CD4-positive, alpha-beta memory T cell (primary cell): ENCODE data around the gene GCNT2. TPM values are rescaled to one million over a fixed set of nuclear protein-coding genes. Genes with fewer than 3 reads are reported as not detected.
"Not testable (repeated sequence)": the region's sequence is repeated elsewhere in the genome, so short reads cannot be mapped to it uniquely, and the experiment has no call there.

Experiments
- CTCF ChIA-PET: fragments of 350-600 bp; sonication (Branson Sonifier 250); formaldehyde crosslinking; loops from one replicate; lab custom pipeline; 2021; ENCODE audit warnings: inconsistent platforms; ENCODE audit not compliant: partially characterized antibody; lab: Charles Lee
- POLR2A ChIA-PET: fragments of 350-600 bp; sonication (Branson Sonifier 250); formaldehyde crosslinking; loops from one replicate; lab custom pipeline; 2021; ENCODE audit not compliant: partially characterized antibody; lab: Charles Lee
- DNase-seq, 5 donors: peaks; one replicate each; pipeline versions ENCODE4 v3.0.0 to v3.0.0-alpha.2; 2020 to 2022; ENCODE audit warnings: mixed read lengths in 1 of 5
- H3K27ac ChIP-seq: one replicate; pipeline ENCODE4 v1.7.0; 2013; ENCODE audit warnings: low read depth, low read length
- H3K27me3 ChIP-seq: 2 replicates; pipeline ENCODE4 v1.7.0; 2013; ENCODE audit warnings: mild to moderate bottlenecking, low read length, moderate library complexity; ENCODE audit not compliant: insufficient read depth
- H3K36me3 ChIP-seq: 2 replicates; pipeline ENCODE4 v1.7.0; 2013; ENCODE audit warnings: mild to moderate bottlenecking, low read length, moderate library complexity; ENCODE audit not compliant: insufficient read depth
- H3K4me1 ChIP-seq: 2 replicates; pipeline ENCODE4 v1.7.0; 2013; ENCODE audit warnings: mild to moderate bottlenecking, low read length, moderate library complexity; ENCODE audit not compliant: insufficient read depth
- H3K4me3 ChIP-seq, 2 donors: one replicate each; pipeline ENCODE4 v1.7.0; 2013; ENCODE audit warnings: low read length in 2 of 2, mild to moderate bottlenecking in 1 of 2
- H3K9me3 ChIP-seq, 2 donors: one replicate each; pipeline ENCODE4 v1.7.0; 2013; ENCODE audit warnings: low read length in 2 of 2, control low read depth in 1 of 2; ENCODE audit not compliant: control insufficient read depth in 1 of 2
- H3K27ac Mint-ChIP-seq, 7 donors: one replicate each; pipeline ENCODE4 v1.8.0; 2020 to 2021; ENCODE audit warnings: mixed read lengths in 7 of 7, mild to moderate bottlenecking in 6 of 7, inconsistent platforms in 3 of 7, moderate library complexity in 3 of 7
- H3K27me3 Mint-ChIP-seq, 2 donors: one replicate each; pipeline ENCODE4 v1.8.0; 2020 to 2021; ENCODE audit warnings: mixed read lengths in 2 of 2
- H3K36me3 Mint-ChIP-seq, 2 donors: one replicate each; pipeline ENCODE4 v1.8.0; 2020 to 2021; ENCODE audit warnings: mixed read lengths in 2 of 2, inconsistent platforms in 1 of 2, mild to moderate bottlenecking in 1 of 2
- H3K4me1 Mint-ChIP-seq, 4 donors: one replicate each; pipeline ENCODE4 v1.8.0; 2020 to 2021; ENCODE audit warnings: mixed read lengths in 4 of 4, mild to moderate bottlenecking in 1 of 4
- H3K4me3 Mint-ChIP-seq, 8 donors: one replicate each; pipeline ENCODE4 v1.8.0; 2020 to 2021; ENCODE audit warnings: mixed read lengths in 8 of 8, mild to moderate bottlenecking in 7 of 8, moderate library complexity in 6 of 8, inconsistent platforms in 3 of 8
- H3K9me3 Mint-ChIP-seq, 8 donors: one replicate each; pipeline ENCODE4 v1.8.0; 2020 to 2021; ENCODE audit warnings: mixed read lengths in 8 of 8, mild to moderate bottlenecking in 5 of 8, inconsistent platforms in 3 of 8, moderate library complexity in 1 of 8
- intact Hi-C: fragments of 100-400 bp; cut with micrococcal nuclease; formaldehyde crosslinking; loops from one replicate; pipeline ENCODE4 v1.15.1; 2023
- polyA plus RNA-seq, 2 donors: library from polyadenylated mRNA; unstranded; fragments of 300-500 nt; fragmentation: Illumina TruSeq; gene quantifications; one replicate each; pipeline ENCODE4 v1.2.3, GENCODE V29; 2021
- total RNA-seq, 2 experiments: library from RNA; stranded (reverse); gene quantifications; one replicate each; pipeline ENCODE4 v1.2.3, GENCODE V29; 2021

The GCNT2 gene
- total and polyA plus RNA-seq, 4 experiments from 2014 or later = 0.75 to 4.2 (median 2.2) TPM

- Histone ChIP-seq H3K27ac (no peak overlapping the region), H3K4me3 (no peak overlapping the region), H3K36me3 (no peaks in the 10 kb centered on the region), H3K4me1 (no peaks in the 10 kb centered on the region), H3K27me3 (no peaks in the 10 kb centered on the region), H3K9me3 (no peaks in the 10 kb centered on the region)
- Mint-ChIP-seq H3K36me3 (peaks cover 0 to 18% of the 10 kb centered on the region in 2 donors), H3K4me1 (peaks cover 0 to 3% (median 0%) of the 10 kb centered on the region in 4 donors), H3K4me3 (no peak overlapping the region), H3K27ac (no peak overlapping the region), H3K9me3 (peaks cover 0 to 14% (median 4%) of the 10 kb centered on the region in 8 donors), H3K27me3 (no peaks in the 10 kb centered on the region)
- intact Hi-C loops = no loop called here
- CTCF ChIA-PET = interaction anchor here (1.2 kb wide), 1 partner anchor 20 kb away, joined by 3 read pairs; no protein-coding TSS in a partner anchor
- no peak for DNase-seq
- POLR2A ChIA-PET = no interaction called here
Observed at GRCh38 chr6:10610289-10610688, 89.1 kb downstream of the GCNT2 start.

- peaks cover 0 to 14% (median 5%) of the 10 kb centered on the region in 8 donors for H3K9me3 Mint-ChIP-seq
- H3K36me3 Mint-ChIP-seq = peaks cover 0 to 16% of the 10 kb centered on the region in 2 donors
- CTCF ChIA-PET = no interaction called here
- Histone ChIP-seq H3K4me1 (no peaks in the 10 kb centered on the region), H3K27ac (no peak overlapping the region), H3K4me3 (no peak overlapping the region), H3K36me3 (no peaks in the 10 kb centered on the region), H3K27me3 (no peaks in the 10 kb centered on the region), H3K9me3 (no peaks in the 10 kb centered on the region)
- POLR2A ChIA-PET = no interaction called here
- intact Hi-C loops = no loop called here
- no peak overlapping the region for H3K27ac Mint-ChIP-seq
- H3K4me3 Mint-ChIP-seq = no peak overlapping the region
- DNase-seq = no peak
- H3K27me3 Mint-ChIP-seq = no peaks in the 10 kb centered on the region
- peaks cover 0 to 3% (median 0%) of the 10 kb centered on the region in 4 donors for H3K4me1 Mint-ChIP-seq
Observed at GRCh38 chr6:10612161-10612560, 91.0 kb downstream of the GCNT2 start.

GRCh38 chr6:10613077-10613476 lies 91.9 kb downstream of the GCNT2 start:
- Mint-ChIP-seq H3K27ac (no peak overlapping the region), H3K4me1 (peaks cover 0 to 3% (median 0%) of the 10 kb centered on the region in 4 donors), H3K36me3 (peaks cover 0 to 14% of the 10 kb centered on the region in 2 donors), H3K27me3 (no peaks in the 10 kb centered on the region), H3K9me3 (peaks cover 0 to 14% (median 5%) of the 10 kb centered on the region in 8 donors), H3K4me3 (no peak overlapping the region)
- no peaks in the 10 kb centered on the region for H3K36me3 ChIP-seq
- ChIA-PET POLR2A (no interaction called here), CTCF (no interaction called here)
- no peak for DNase-seq
- H3K27me3 ChIP-seq = no peaks in the 10 kb centered on the region
- no peak overlapping the region for H3K4me3 ChIP-seq
- no peak overlapping the region for H3K27ac ChIP-seq
- H3K4me1 ChIP-seq = no peaks in the 10 kb centered on the region
- no peaks in the 10 kb centered on the region for H3K9me3 ChIP-seq
- intact Hi-C loops = no loop called here

- Histone ChIP-seq H3K27me3 (no peaks in the 10 kb centered on the region), H3K9me3 (no peaks in the 10 kb centered on the region), H3K4me1 (no peaks in the 10 kb centered on the region), H3K27ac (no peak overlapping the region), H3K36me3 (no peaks in the 10 kb centered on the region), H3K4me3 (no peak overlapping the region)
- H3K4me1 Mint-ChIP-seq = peaks cover 0 to 3% (median 0%) of the 10 kb centered on the region in 4 donors
- H3K9me3 Mint-ChIP-seq = peaks cover 0 to 9% (median 2%) of the 10 kb centered on the region in 8 donors
- intact Hi-C loops = no loop called here
- H3K4me3 Mint-ChIP-seq = no peak overlapping the region
- CTCF ChIA-PET = interaction anchor here (0.7 kb wide), 1 partner anchor 103 kb away, joined by 4 read pairs; no protein-coding TSS in a partner anchor
- no peak overlapping the region for H3K27ac Mint-ChIP-seq
- H3K36me3 Mint-ChIP-seq = peaks cover 0 to 9% of the 10 kb centered on the region in 2 donors
- no peaks in the 10 kb centered on the region for H3K27me3 Mint-ChIP-seq
- no peak for DNase-seq
- POLR2A ChIA-PET = no interaction called here
Observed at GRCh38 chr6:10613723-10614122, 92.6 kb downstream of the GCNT2 start.

- ChIA-PET CTCF (no interaction called here), POLR2A (no interaction called here)
- Mint-ChIP-seq H3K27me3 (no peaks in the 10 kb centered on the region), H3K36me3 (no peaks in the 10 kb centered on the region), H3K9me3 (peaks cover 0 to 2% (median 0%) of the 10 kb centered on the region in 8 donors), H3K27ac (no peak overlapping the region), H3K4me1 (peaks cover 0 to 3% (median 0%) of the 10 kb centered on the region in 4 donors), H3K4me3 (no peak overlapping the region)
- Histone ChIP-seq H3K27ac (no peak overlapping the region), H3K9me3 (no peaks in the 10 kb centered on the region), H3K4me3 (no peak overlapping the region), H3K27me3 (no peaks in the 10 kb centered on the region), H3K4me1 (no peaks in the 10 kb centered on the region), H3K36me3 (no peaks in the 10 kb centered on the region)
- DNase-seq = no peak
- intact Hi-C loops = no loop called here
Observed at GRCh38 chr6:10615675-10616074, 94.5 kb downstream of the GCNT2 start.

- H3K4me3 ChIP-seq, H3K9me3 Mint-ChIP-seq, H3K27ac Mint-ChIP-seq, POLR2A ChIA-PET, H3K27me3 Mint-ChIP-seq, H3K27me3 ChIP-seq, H3K4me3 Mint-ChIP-seq, DNase-seq, CTCF ChIA-PET, H3K36me3 Mint-ChIP-seq, H3K36me3 ChIP-seq, intact Hi-C loops, H3K27ac ChIP-seq, H3K4me1 ChIP-seq, H3K4me1 Mint-ChIP-seq, H3K9me3 ChIP-seq: not testable (repeated sequence)
Observed at GRCh38 chr6:10616266-10616665, 95.1 kb downstream of the GCNT2 start.

GRCh38 chr6:10617008-10617696 lies 96.0 kb downstream of the GCNT2 start:
- no peak for DNase-seq
- Histone ChIP-seq H3K4me3 (no peak overlapping the region), H3K9me3 (no peaks in the 10 kb centered on the region), H3K27me3 (no peaks in the 10 kb centered on the region), H3K36me3 (no peaks in the 10 kb centered on the region), H3K4me1 (no peaks in the 10 kb centered on the region), H3K27ac (no peak overlapping the region)
- intact Hi-C loops = no loop called here
- peaks cover 0 to 2% (median 0%) of the 10 kb centered on the region in 8 donors for H3K9me3 Mint-ChIP-seq
- H3K27me3 Mint-ChIP-seq = no peaks in the 10 kb centered on the region
- no peak overlapping the region for H3K27ac Mint-ChIP-seq
- no peak overlapping the region for H3K4me3 Mint-ChIP-seq
- peaks cover 9 to 10% of the 10 kb centered on the region in 2 donors for H3K36me3 Mint-ChIP-seq
- CTCF ChIA-PET = no interaction called here
- H3K4me1 Mint-ChIP-seq = peaks cover 0 to 3% (median 0%) of the 10 kb centered on the region in 4 donors
- POLR2A ChIA-PET = no interaction called here
